ENCODE results near the gene UGT1A8. TPM values are rescaled to one million over a fixed set of nuclear protein-coding genes. Genes with fewer than 3 reads are reported as not detected.

UGT1A8 gene
- total RNA-seq, 1 donor from 2014 or later = not detected

GRCh38 chr2:233810385-233810784 lies 193.0 kb downstream of the UGT1A8 start:
- intact Hi-C loops (cut with DNase I) = no loop called here
- TF ChIP-seq, protein P1, sequence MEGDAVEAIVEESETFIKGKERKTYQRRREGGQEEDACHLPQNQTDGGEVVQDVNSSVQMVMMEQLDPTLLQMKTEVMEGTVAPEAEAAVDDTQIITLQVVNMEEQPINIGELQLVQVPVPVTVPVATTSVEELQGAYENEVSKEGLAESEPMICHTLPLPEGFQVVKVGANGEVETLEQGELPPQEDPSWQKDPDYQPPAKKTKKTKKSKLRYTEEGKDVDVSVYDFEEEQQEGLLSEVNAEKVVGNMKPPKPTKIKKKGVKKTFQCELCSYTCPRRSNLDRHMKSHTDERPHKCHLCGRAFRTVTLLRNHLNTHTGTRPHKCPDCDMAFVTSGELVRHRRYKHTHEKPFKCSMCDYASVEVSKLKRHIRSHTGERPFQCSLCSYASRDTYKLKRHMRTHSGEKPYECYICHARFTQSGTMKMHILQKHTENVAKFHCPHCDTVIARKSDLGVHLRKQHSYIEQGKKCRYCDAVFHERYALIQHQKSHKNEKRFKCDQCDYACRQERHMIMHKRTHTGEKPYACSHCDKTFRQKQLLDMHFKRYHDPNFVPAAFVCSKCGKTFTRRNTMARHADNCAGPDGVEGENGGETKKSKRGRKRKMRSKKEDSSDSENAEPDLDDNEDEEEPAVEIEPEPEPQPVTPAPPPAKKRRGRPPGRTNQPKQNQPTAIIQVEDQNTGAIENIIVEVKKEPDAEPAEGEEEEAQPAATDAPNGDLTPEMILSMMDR (IDR thresholded peaks at IDR 0.05) = no peak
- Histone ChIP-seq H3K27me3 (no peaks in the 10 kb centered on the region), H3K4me1 (no peaks in the 10 kb centered on the region), H3K36me3 (no peaks in the 10 kb centered on the region), H3K27ac (no peak overlapping the region), H3K4me3 (no peak overlapping the region), H3K9me3 (no peaks in the 10 kb centered on the region)
- DNase-seq (peak; percentile 16), ATAC-seq (no peak)

GRCh38 chr2:233811087-233811486 lies 193.7 kb downstream of the UGT1A8 start:
- DNase-seq (peak; percentile 43), ATAC-seq (no peak)
- Histone ChIP-seq H3K4me1 (no peaks in the 10 kb centered on the region), H3K36me3 (no peaks in the 10 kb centered on the region), H3K4me3 (no peak overlapping the region), H3K9me3 (no peaks in the 10 kb centered on the region), H3K27ac (no peak overlapping the region), H3K27me3 (no peaks in the 10 kb centered on the region)
- TF ChIP-seq, protein P1 (IDR thresholded peaks at IDR 0.05) = no peak
- intact Hi-C loops (cut with DNase I) = no loop called here

DNA sequence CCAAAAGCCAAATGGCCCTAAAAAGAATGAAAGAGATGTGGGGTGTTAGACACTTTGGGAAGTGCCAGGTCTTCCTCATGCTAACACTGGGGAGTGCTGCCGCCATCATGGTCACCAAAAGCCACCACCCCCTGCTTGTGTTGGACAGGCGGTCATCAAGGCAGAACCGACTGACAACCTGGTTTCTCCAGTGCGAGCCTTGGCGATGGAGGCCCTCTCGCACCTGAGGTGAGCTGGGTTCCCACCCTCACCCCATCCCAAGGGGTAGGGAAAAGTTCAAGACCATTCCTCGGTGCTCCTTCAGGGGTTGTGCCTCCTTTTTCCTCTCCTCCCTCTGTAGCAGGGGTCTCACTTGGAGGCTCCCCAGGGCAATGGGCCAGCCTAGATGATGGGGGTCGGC lies 194.3 kb downstream of the UGT1A8 start:
- Histone ChIP-seq H3K4me3 (no peak overlapping the region), H3K27me3 (no peaks in the 10 kb centered on the region), H3K9me3 (no peaks in the 10 kb centered on the region), H3K4me1 (no peaks in the 10 kb centered on the region), H3K36me3 (no peaks in the 10 kb centered on the region), H3K27ac (no peak overlapping the region)
- intact Hi-C loops (cut with DNase I) = no loop called here
- ATAC-seq (no peak), DNase-seq (peak; percentile 38)
- TF ChIP-seq, protein P1 (IDR thresholded peaks at IDR 0.05) = no peak

DNA sequence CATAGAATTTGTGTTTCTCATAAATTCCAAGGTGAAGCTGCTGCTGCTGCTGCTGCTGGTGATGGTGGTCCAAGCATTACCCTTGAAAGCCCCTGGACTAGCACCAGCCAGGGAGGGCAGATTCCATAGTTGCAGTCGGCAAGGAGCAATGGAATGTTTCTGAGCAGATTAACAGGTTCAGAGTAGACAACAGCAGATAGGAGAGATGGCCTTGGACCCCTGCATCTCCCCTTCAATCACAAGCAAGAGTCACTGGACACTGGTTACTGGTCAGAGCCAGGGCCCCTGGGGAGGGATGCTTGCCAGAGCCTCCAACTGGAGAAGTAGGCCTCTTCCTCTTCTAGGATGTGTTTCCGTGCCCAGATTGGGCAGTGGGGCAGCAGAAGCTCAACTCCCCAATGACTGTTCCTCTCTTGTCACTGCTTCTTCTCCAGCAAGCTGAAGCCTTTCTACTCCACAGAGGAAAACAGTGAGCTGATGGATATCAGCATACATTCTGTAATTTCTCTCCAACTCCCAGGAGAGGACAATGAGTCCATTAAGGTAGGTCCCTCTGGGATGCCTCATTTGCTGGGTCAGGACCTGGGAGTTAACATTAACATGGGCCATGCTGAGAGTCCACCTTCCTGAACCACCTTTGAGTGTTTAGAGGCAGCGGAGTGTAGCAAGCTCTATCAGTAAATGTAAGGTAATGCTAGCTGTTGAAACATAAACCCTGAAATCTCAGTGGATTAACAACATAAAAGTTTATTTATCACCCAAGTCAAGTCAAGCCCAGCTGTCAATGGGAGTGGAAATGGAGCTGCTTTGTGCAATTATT lies 196.0 kb downstream of the UGT1A8 start:
- Histone ChIP-seq H3K4me3 (no peak overlapping the region), H3K36me3 (no peaks in the 10 kb centered on the region), H3K9me3 (no peaks in the 10 kb centered on the region), H3K4me1 (no peaks in the 10 kb centered on the region), H3K27me3 (no peaks in the 10 kb centered on the region), H3K27ac (no peak overlapping the region)
- DNase-seq = peak; percentile 34
- intact Hi-C loops (cut with DNase I) = no loop called here
- ATAC-seq = no peak
- TF ChIP-seq, protein P1 (IDR thresholded peaks at IDR 0.05) = no peak

DNA sequence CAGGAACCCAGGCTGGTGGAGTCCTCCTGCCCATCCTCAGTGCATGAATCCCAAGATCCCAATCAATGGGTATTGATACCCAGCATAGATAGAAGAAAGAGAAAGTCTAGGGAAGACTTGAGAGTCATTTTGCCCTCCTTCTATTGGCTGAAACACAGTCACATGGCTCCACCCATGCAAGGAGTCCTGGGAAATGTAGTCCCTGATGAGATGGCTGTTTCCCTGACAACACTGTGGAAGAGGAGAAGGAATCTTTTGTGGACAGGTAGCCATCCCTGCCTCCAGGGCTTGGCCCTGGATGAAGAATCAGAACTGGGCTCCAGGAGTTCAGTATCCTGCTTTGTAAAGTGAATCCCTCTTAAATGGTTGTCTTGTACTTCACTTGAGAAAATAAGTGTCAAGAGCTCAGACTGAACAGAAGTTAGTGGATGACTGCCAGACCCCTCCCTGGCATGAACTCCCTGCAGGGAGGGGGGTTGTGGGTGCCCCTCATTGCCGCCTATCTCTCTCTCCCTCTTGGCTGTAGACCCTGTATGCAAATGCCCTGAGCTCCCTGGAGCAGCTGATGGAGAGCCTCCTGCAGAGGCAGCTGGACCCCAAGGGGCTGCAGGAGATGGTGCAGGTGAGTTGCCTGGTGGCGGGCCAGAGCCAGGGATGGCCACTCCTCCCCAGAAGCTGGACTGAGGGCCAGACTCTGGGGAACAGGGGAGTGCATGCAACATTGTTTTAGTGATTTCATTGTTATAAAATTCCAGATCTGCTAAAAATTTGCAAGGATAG lies 196.8 kb downstream of the UGT1A8 start:
- ATAC-seq = no peak
- Histone ChIP-seq H3K27me3 (no peaks in the 10 kb centered on the region), H3K9me3 (no peaks in the 10 kb centered on the region), H3K4me3 (no peak overlapping the region), H3K4me1 (no peaks in the 10 kb centered on the region), H3K27ac (no peak overlapping the region), H3K36me3 (no peaks in the 10 kb centered on the region)
- intact Hi-C loops (cut with DNase I) = no loop called here
- peak; percentile 43 for DNase-seq
- TF ChIP-seq, protein P1 (IDR thresholded peaks at IDR 0.05) = no peak

All from upper lobe of right lung (tissue), 1 donor.